Measurements from ENCODE around the gene PRR32.
"Not testable (repeated sequence)": the region's sequence is repeated elsewhere in the genome, so short reads cannot be mapped to it uniquely, and the experiment has no call there.

PRR32 gene, protein sequence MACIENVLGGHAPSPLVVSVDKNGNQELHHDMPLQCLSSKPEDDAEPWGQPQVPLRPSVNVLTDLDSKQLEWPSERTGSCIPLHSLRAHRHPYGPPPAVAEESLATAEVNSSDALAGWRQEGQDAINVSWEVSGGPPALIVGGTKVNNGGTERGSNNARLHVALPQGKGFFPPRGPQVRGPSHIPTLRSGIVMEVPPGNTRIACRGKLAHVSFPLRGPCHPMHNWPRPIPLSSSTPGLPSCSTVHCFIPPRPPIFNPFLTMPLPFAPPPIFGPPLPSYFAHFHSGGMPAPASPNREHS

DNA sequence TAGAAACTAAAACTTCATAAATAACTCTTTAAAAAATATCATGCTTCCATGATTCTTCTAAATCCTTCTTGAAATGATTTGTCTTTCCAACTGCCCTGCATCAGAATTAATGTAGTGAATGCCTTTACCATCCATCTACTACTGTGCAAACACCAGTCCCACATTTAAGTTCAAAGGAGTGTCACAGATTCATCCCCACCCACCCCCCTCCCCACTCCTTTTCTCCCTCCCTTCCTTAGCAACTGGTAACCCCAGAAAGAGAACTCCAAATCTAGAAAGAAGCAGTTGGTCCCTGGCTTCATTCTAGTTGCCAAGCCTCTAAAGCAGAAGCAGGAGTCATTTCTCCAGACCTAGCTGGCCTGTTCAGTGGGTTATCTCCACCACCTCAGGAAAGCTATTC lies at the start of gene PRR32:
Gene PRR32, plus strand, starts transcription at position 301 of the 400 bp plus-strand sequence. CDS start 115 bp downstream, outside the sequence.
- DNase-seq (ENCODE audit: low spot score): no peak

DNA sequence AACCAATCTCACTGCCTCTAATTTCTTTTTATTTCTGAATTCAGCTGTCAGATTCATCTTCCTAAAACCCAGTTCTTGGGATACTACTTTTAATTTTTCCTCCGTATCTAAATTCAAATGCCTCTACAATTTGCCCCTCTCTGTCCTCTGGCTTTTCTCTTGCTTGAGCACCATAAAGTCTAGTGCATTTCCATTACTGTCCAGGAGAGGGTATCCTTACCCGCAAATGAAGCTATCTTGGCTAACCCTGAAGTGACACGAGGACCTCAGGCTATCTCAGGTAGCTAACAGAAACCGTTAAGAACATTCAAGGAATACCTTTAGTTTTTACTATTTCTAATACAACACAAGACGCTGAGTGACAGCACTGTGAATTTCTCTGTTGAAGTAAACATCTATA lies 49.4 kb upstream of the PRR32 start:
- DNase-seq (ENCODE audit: low spot score): peak; percentile 16

DNA sequence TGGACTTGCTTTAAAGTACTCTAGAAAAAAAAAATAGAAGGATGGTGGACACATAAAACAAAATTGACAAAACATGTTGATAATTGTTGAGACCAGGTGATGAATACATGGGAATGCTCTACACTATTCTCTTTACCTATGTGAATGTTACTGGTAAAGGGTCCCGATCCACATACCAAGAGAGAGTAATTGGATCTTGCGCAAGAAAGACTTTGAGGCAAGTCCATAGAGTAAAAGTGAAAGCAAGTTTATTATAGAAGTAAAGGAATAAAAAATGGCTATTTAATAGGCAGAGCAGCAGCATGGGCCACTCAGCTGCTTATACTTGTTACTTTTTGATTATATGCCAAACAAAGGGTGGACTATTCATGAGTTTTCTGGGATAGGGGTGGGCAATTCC lies 34.0 kb upstream of the PRR32 start:
- no peak for DNase-seq (ENCODE audit: low spot score)

DNA sequence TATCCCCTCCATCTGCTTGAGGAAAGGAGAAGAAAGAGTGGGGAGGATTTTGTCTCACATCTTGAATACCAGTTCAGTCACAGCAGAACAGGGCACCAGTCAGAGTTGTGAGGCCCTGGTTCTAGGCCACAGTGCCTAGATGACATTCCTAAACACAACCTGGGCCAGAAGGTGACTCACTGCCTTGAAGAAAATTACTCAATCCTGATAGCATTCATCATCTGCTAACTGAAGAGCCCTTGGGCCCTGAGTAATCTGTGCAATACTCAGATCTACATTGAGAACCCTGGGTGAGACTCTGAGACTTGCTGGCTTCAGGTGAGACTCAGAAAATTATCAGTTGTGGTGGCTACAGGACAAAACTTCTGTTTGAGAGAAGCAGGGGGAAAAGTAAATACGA lies 20.5 kb upstream of the PRR32 start:
- no peak for DNase-seq (ENCODE audit: low spot score)

DNA sequence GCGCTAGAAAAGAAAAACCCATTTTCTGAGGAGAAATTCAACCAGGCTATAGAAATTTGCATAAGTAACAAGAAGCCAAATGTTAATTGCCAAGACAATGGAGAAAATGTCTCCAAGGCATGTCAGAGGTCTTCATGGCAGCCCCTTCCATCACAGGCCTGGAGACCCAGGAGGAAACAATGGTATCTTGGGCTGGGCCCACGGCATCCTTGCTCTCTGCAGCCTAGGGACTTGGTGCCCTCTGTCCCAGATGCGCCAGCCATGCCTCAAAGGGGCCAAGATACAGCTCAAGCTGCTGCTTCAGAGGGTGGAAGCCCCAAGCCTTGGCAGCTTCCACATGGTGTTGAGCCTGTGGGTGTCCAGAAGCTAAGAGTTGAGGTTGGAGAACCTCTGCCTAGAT lies 12.7 kb upstream of the PRR32 start:
- not testable (repeated sequence) for DNase-seq (ENCODE audit: low spot score)

DNA sequence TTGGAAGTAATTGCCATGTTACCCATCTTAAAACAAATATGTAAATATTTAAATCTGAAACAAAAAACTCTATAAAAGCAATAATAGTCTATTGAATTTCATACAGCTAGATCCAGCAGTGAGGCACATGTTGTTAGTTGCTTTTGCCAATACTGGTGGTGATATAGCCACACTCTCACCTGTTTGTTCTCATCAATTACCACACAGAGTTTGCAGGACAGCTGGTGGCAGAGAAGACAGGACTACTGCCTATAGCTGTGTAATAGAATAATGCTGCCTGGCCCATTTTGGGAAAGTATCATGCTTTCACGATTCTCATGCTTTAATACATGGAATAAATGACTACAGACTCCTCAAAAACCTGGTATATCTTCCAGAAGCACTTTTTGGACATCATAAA lies 3.7 kb upstream of the PRR32 start:
- no peak for DNase-seq (ENCODE audit: low spot score)

DNA sequence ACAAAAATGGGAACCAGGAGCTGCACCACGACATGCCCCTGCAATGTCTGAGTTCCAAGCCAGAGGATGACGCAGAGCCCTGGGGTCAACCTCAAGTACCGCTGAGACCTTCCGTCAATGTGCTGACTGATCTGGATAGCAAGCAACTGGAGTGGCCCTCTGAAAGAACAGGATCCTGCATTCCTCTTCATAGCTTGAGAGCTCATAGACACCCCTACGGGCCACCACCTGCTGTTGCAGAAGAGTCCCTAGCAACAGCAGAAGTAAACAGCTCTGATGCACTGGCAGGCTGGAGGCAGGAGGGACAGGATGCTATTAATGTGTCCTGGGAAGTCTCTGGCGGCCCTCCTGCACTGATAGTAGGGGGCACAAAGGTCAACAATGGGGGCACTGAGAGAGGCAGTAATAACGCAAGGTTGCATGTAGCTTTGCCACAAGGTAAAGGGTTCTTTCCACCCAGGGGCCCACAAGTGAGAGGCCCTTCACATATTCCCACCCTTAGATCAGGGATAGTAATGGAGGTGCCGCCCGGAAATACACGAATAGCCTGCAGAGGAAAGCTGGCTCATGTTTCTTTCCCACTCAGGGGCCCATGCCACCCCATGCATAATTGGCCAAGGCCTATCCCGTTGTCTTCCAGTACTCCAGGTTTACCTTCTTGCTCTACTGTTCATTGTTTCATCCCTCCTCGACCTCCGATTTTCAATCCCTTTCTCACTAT lies 1.3 kb downstream of the PRR32 start:
- no peak for DNase-seq (ENCODE audit: low spot score)

DNA sequence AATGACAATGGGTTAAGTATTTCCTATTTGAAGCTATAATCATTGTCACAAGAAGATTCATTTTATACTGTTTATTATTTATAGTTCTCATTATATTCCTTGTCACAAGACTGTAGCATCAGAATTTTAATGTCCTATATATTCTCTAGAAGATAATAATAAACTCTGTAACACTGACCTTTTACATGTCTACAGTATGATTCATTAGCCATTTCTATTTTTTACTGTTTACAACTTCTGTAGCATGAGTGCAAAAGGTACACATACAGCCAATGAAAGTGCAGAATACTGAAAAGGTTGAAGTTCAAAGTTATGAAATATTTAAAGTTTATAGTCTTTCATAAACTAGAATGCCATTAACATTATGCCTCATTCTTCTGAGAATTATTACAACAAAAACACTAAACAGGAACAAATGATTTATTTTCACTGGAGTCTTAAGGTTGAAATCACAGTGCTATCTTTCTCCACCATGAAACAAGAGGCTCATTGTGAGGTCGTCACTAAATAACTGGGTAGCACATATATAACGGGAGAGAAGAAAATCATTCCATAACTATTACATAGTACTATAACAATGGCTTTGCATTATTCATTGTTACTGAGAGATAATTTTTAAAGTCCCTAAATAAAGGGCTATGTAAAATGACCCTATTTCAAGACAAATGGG lies 4.9 kb downstream of the PRR32 start:
- DNase-seq (ENCODE audit: low spot score): no peak

DNA sequence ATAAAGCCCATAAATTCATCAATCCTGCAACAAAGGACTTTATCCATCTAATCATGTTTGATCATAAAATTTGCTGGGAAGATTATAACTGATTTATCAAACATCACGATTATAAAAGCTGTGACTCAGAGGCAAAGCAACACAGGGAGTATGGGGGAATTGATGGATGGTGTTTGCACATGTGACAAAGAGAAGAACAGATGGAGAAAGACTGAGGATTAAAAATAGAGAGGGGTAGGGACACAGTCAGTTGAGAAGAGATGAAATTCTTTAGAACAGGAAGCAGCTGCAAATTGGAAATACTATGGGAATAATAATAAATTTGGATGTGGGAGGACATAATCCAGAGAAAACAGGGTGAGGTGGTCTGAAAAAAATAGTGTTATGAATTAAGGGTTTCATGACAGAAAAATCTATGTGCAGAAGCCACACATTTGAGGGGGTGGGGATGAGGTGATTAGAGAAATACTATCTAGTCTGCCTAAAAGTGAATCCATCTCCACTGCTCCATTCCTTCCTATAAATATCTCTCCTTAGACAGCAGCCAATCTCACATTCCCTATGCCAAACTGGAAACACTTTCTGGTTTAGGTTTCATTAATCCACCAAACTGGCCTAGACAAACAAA lies 6.2 kb downstream of the PRR32 start:
- no peak for DNase-seq (ENCODE audit: low spot score)

DNA sequence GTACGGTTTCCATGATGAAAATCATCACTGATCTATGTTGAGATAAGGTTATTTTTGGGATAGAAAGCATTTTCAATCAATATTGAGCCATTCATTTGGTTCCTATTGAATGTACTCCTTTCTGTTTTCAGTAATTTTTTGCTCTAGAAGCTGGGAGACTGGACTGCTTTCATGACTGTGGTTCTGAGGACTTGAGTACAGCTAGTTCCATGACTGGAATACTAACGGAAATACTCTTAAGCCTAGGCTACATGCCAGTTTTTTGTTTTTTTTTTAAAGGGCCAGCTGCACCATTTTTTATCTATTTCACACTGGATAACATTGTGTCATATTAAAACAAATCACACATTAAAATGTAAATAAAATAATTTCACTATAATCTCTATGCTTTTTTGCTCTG lies 16.7 kb downstream of the PRR32 start:
- peak; percentile 54 for DNase-seq (ENCODE audit: low spot score)

DNA sequence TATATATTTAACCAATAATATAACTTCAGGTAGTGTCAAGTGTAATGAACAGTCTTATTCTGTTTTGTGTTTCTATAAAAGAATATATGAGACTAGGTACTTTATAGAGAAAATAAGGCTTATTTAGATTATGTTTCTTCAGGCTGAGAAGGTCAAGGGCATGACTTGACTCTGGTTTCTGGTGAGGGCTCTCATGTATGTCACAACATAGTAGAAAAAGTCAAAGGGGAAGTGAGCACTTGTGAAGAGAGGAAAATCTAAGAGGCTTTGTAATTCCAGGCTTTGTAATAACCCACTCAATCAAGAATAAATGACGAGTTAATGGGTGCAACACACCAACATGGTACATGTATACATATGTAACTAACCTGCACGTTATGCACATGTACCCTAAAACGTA lies 27.6 kb downstream of the PRR32 start:
- no peak for DNase-seq (ENCODE audit: low spot score)

DNA sequence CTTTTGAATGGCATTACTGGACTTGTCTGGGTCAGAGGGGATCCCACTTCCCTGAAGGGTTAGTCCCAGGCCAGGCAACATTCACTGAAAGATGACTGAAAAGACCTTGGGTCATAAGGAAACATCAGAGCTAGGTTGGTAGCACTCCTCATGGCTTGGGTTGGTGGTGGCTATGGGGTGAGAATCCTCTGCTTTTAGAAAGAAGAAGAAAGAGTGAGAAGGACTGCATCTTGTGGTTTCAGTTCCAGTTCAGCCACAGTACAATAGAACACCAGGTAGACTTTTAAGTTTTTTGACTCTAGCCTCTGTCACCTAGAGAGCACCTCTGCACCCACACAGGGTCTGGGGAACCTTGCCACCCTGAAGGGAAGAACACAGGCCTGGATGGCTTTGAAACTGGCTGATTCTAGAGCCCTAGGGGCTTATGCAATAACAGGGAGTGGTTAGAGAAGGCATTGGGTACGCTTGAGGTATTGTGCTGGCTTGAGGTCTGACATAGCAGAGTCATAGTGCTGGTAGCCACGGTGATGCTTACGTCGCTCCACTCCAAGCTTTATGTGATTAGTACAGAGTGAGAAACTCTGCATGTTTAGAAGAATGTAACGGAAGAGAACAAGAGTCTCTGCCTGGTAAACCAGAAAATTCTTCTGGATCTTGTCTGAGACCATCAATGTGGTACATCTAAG lies 36.5 kb downstream of the PRR32 start:
- DNase-seq (ENCODE audit: low spot score): no peak
